Inflammatory macrophage treated with lipopolysaccharide for 1 hour (primary cell): ENCODE results near the gene SOX6.
"Not testable (repeated sequence)": the region's sequence is repeated elsewhere in the genome, so short reads cannot be mapped to it uniquely, and the experiment has no call there.

Experiments
- DNase-seq, 2 donors: peaks; one replicate each; pipeline ENCODE4 v3.0.0-alpha.2; 2020 to 2022

Gene SOX6

GRCh38 chr11:16141162-16141561 lies 215.2 kb downstream of the SOX6 start:
- DNase-seq = not testable (repeated sequence)

- DNase-seq = no peak
Measured at GRCh38 chr11:16136792-16137390, 219.5 kb downstream of the SOX6 start.

GRCh38 chr11:16133867-16134266 lies 222.5 kb downstream of the SOX6 start:
- DNase-seq = no peak

GRCh38 chr11:16127732-16128131 lies 228.6 kb downstream of the SOX6 start:
- no peak for DNase-seq

- DNase-seq = no peak
Measured at GRCh38 chr11:16126362-16126761, 230.0 kb downstream of the SOX6 start.

GRCh38 chr11:16125796-16126195 lies 230.6 kb downstream of the SOX6 start:
- no peak for DNase-seq

- no peak for DNase-seq
Measured at GRCh38 chr11:16124390-16124789, 232.0 kb downstream of the SOX6 start.

- DNase-seq = no peak
Measured at GRCh38 chr11:16121853-16122252, 234.5 kb downstream of the SOX6 start.

- no peak for DNase-seq
Measured at GRCh38 chr11:16120008-16120407, 236.3 kb downstream of the SOX6 start.

GRCh38 chr11:16117989-16118756 lies 238.2 kb downstream of the SOX6 start:
- DNase-seq = no peak

- no peak for DNase-seq
Measured at GRCh38 chr11:16114978-16115871, 241.1 kb downstream of the SOX6 start.

GRCh38 chr11:16114431-16114830 lies 241.9 kb downstream of the SOX6 start:
- DNase-seq = no peak

GRCh38 chr11:16111690-16112089 lies 244.7 kb downstream of the SOX6 start:
- no peak for DNase-seq

- DNase-seq = no peak
Measured at GRCh38 chr11:16110886-16111285, 245.5 kb downstream of the SOX6 start.

- no peak for DNase-seq
Measured at GRCh38 chr11:16099343-16099900, 256.9 kb downstream of the SOX6 start.

GRCh38 chr11:16098526-16099205 lies 257.7 kb downstream of the SOX6 start:
- no peak for DNase-seq

GRCh38 chr11:16097543-16097942 lies 258.8 kb downstream of the SOX6 start:
- no peak for DNase-seq

GRCh38 chr11:16096336-16096735 lies 260.0 kb downstream of the SOX6 start:
- no peak for DNase-seq

- DNase-seq = no peak
Measured at GRCh38 chr11:16095756-16096155, 260.6 kb downstream of the SOX6 start.

GRCh38 chr11:16093889-16094653 lies 262.3 kb downstream of the SOX6 start:
- no peak for DNase-seq

GRCh38 chr11:16091862-16092261 lies 264.5 kb downstream of the SOX6 start:
- DNase-seq = no peak

- DNase-seq = no peak
Measured at GRCh38 chr11:16089481-16089880, 266.9 kb downstream of the SOX6 start.
